ENCODE data around the gene UCP3. TPM values are rescaled to one million over a fixed set of nuclear protein-coding genes. Genes with fewer than 3 reads are reported as not detected.

The UCP3 gene
- total and polyA plus RNA-seq, 9 donors = 0.70 to 2.2 (median 1.1) TPM

DNA sequence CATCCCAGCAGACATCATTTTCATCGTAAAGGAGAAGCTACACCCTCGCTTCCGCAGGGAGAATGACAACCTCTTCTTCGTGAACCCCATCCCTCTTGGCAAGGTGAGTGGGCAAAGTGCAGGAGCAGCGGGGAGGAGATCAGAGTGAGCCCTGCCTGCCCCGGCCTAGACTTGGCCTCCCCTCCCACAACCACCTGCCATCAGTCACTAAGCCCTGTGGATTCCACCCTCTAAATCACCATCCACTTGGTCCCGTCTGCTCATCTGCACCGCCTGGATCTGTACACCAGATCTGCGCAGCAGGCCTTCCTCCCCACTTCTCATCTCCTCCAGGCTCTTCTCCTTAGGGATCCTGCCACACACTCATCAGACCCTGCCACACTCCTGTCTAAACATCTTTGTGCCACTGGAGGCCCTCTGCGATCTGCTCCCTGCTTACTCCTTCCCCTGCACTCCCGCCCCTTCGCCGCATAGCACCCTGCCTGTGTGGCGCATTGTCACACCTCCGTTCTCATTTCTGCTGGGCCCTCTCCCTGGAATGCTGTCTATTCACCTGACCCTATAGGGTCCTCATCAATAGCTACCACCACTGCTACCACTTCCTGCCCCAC, 40.4 kb downstream of the UCP3 start:
- no peaks in the 10 kb centered on the region for H3K27me3 ChIP-seq
- 90 to 94% (median 92%) methylated on average over 15 of the region's 15 CpGs for WGBS, 3 donors
- no peaks in the 10 kb centered on the region for H3K4me1 ChIP-seq (ENCODE audit: insufficient read depth)
- DNase-seq = no peak
- H3K9me3 ChIP-seq = no peaks in the 10 kb centered on the region
- no peaks in the 10 kb centered on the region for H3K36me3 ChIP-seq
- intact Hi-C loops (cut with DNase I) = loop anchor here in 1 of 4 donors (10.0 kb wide), 1 partner anchor 96 kb away; no protein-coding TSS in a partner anchor
- H3K4me3 ChIP-seq = no peak overlapping the region
- TF ChIP-seq EP300 (IDR thresholded peaks at IDR 0.05) = no peak
- TF ChIP-seq, protein P1, sequence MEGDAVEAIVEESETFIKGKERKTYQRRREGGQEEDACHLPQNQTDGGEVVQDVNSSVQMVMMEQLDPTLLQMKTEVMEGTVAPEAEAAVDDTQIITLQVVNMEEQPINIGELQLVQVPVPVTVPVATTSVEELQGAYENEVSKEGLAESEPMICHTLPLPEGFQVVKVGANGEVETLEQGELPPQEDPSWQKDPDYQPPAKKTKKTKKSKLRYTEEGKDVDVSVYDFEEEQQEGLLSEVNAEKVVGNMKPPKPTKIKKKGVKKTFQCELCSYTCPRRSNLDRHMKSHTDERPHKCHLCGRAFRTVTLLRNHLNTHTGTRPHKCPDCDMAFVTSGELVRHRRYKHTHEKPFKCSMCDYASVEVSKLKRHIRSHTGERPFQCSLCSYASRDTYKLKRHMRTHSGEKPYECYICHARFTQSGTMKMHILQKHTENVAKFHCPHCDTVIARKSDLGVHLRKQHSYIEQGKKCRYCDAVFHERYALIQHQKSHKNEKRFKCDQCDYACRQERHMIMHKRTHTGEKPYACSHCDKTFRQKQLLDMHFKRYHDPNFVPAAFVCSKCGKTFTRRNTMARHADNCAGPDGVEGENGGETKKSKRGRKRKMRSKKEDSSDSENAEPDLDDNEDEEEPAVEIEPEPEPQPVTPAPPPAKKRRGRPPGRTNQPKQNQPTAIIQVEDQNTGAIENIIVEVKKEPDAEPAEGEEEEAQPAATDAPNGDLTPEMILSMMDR (IDR thresholded peaks at IDR 0.05) = no peak
- no peak for TF ChIP-seq POLR2A (IDR thresholded peaks at IDR 0.05)
- no peak overlapping the region for H3K27ac ChIP-seq

DNA sequence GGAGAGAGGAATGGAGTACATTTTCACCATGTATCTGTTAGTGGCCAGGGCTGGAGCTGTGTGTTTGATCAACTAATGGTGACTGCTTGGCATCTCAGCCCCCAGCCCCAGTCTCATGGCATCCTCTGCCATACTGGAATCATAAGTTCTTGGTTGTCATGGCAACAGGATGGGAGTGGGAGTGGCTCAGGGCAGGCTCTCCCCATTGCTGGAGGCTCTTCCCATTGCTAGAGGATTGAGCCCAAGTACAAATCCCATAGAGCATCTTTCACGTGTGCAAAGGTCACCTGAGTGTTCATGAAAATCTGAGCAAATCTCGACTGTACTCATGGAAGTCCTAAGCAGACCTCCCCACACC, 43.1 kb downstream of the UCP3 start:
- intact Hi-C loops (cut with DNase I) = loop anchor here in 1 of 4 donors (10.0 kb wide), 1 partner anchor 99 kb away; no protein-coding TSS in a partner anchor
- no peaks in the 10 kb centered on the region for H3K36me3 ChIP-seq
- WGBS, 3 donors = 58 to 70% (median 58%) methylated on average over 2 of the region's 2 CpGs
- H3K27me3 ChIP-seq = no peaks in the 10 kb centered on the region
- H3K4me1 ChIP-seq (ENCODE audit: insufficient read depth) = no peaks in the 10 kb centered on the region
- no peak overlapping the region for H3K4me3 ChIP-seq
- TF ChIP-seq EP300 (IDR thresholded peaks at IDR 0.05) (no peak), POLR2A (IDR thresholded peaks at IDR 0.05) (no peak)
- TF ChIP-seq, protein P1 (IDR thresholded peaks at IDR 0.05) = no peak
- no peaks in the 10 kb centered on the region for H3K9me3 ChIP-seq
- no peak overlapping the region for H3K27ac ChIP-seq
- DNase-seq = no peak

DNA sequence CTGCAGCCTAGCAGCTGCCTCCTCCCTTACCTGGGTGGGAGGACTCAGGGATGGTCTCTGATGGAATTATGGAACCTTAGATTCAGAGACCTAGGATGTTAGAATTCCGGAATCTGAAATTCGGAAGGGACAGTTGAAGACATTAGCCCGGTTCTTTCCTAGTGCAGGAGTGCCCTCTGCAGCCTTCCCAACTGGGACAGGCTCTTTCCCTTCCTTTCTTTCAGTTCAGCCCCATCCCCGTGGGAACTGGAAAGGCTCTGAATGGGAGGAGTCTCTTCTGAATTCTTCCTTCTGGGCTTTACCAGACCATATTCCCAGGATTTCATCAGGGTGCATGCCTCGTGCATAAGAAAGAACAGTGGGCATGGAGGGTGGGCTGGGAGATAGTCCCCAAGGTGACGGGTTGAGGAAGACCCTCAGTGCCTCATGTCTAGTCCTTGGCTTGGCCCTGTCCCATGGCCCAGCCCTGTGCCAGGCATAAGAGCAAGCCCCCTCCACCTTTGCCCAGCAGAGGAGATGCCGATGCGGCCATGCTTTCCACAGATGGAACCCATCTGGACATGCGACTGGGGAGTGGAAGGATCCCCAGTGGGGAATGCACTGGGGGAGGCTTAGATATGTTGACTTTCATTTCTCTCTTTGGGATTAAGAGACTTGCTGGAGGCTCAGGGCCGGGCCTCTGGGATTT, 43.7 kb downstream of the UCP3 start:
- TF ChIP-seq EP300 (IDR thresholded peaks at IDR 0.05) (no peak), POLR2A (IDR thresholded peaks at IDR 0.05) (no peak)
- TF ChIP-seq, protein P1 (IDR thresholded peaks at IDR 0.05) = no peak
- Histone ChIP-seq H3K4me1 (ENCODE audit: insufficient read depth) (no peaks in the 10 kb centered on the region), H3K27me3 (no peaks in the 10 kb centered on the region), H3K36me3 (no peaks in the 10 kb centered on the region), H3K4me3 (no peak overlapping the region), H3K9me3 (no peaks in the 10 kb centered on the region), H3K27ac (no peak overlapping the region)
- WGBS, 3 donors = 37 to 39% (median 38%) methylated on average over 10 of the region's 10 CpGs
- no peak for DNase-seq
- intact Hi-C loops (cut with DNase I) = loop anchor here in 1 of 4 donors (10.0 kb wide), 1 partner anchor 100 kb away; no protein-coding TSS in a partner anchor

DNA sequence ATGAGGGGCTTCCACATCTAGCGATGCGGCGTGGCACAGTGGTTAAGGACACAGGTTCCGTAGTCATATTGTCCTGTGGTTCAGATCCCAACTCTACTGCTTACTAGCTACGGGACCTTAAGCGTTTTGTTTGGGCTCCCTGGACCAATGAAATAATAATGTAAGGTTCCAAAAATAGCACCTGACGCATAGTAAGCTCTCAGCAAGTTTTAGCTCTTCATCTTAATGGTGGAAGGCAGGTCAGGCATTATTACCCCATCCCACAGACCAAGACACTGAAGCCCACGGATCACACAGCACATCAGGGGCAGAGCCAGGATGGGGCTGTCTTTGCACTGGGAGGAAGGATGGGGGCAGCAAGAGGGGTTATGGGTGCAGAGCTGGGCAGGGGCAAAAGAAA, 45.0 kb downstream of the UCP3 start:
- Histone ChIP-seq H3K27me3 (no peaks in the 10 kb centered on the region), H3K4me1 (ENCODE audit: insufficient read depth) (no peaks in the 10 kb centered on the region), H3K36me3 (no peaks in the 10 kb centered on the region), H3K9me3 (no peaks in the 10 kb centered on the region), H3K4me3 (no peak overlapping the region), H3K27ac (no peak overlapping the region)
- 72 to 75% (median 74%) methylated on average over 8 of the region's 8 CpGs for WGBS, 3 donors
- DNase-seq = peak in 1 of 5 donors; percentile 7
- intact Hi-C loops (cut with DNase I) = loop anchor here in 1 of 4 donors (10.0 kb wide), 1 partner anchor 101 kb away; no protein-coding TSS in a partner anchor
- no peak for TF ChIP-seq EP300 (IDR thresholded peaks at IDR 0.05)
- no peak for TF ChIP-seq POLR2A (IDR thresholded peaks at IDR 0.05)
- TF ChIP-seq, protein P1 (IDR thresholded peaks at IDR 0.05) = no peak
